Measurements from ENCODE around the gene LHFPL4.
"Not testable (repeated sequence)": the region's sequence is repeated elsewhere in the genome, so short reads cannot be mapped to it uniquely, and the experiment has no call there.

Gene LHFPL4
- 0 to 0.06 reads per million in 2 experiments for total RNA-seq

DNA sequence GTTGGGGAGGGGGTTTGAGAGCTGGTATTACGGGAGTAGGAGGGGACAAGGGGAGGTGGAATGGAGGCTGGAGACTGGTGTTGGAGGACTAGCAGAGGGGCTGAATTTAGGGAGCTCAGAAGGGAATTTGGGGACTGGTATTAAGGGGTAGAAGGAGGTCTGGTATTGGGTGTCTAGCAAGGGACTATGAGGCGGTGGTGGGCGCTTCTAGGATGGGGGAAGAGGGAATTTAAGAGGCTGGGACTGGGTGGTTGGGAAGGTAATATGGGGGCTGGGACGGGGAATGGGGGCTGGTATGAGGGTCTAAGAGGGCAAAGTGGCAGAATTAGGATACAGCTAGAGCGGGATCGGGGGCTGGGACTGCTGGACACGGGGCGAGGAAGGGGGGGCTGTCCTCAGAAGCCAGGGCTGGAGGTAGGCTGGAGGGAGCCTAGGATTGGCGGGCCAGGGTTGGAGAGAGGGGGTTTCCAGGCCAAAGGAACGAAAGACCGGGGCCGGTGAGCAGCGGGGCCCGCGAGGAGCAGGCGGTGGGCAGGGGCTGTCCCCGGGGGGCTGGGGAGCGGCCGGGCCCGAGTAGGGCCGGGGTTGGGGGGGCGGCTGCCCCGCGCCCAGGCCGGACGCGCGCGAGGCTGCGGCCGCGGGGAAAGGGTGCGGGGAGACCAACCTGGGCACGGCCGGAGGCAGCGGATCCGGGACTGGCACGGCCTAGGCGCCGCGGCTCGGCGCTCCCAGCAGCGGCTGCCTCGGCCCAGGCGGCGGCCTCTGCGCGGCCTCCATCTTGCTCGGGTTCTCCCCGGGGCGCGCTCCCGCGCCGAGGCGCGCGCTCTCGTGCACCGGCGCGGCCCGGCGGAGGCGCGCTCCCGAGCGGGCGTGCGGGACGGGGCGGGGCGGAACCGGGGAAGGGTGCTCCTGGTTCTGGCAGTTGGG, at the start of gene LHFPL4:
LHFPL4 (minus strand) TSS at position 802 of the 927 bp plus-strand sequence. CDS start 1,143 bp downstream, outside the sequence.
- DNase-seq (ENCODE audit: low read depth) = no peak

DNA sequence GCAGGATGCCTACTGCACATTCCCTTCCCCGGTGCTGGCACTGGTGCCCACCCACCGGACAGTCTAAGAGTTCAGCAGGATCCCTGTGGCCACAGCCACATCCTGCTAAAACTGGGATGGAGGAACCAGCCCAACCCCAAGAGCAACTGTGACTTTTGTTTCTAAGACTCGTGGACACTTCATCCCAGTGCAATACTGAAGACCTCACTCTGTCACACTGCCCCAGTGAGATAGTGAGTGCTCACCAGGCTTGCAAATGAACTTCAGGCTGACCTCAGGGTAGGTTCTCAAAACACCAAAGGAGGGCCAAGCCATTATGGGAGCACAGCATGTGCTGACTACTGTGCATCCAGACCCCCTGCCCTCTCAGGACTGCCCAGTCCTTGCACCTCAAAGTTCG, 49.0 kb upstream of the LHFPL4 start:
- DNase-seq (ENCODE audit: low read depth) = no peak

DNA sequence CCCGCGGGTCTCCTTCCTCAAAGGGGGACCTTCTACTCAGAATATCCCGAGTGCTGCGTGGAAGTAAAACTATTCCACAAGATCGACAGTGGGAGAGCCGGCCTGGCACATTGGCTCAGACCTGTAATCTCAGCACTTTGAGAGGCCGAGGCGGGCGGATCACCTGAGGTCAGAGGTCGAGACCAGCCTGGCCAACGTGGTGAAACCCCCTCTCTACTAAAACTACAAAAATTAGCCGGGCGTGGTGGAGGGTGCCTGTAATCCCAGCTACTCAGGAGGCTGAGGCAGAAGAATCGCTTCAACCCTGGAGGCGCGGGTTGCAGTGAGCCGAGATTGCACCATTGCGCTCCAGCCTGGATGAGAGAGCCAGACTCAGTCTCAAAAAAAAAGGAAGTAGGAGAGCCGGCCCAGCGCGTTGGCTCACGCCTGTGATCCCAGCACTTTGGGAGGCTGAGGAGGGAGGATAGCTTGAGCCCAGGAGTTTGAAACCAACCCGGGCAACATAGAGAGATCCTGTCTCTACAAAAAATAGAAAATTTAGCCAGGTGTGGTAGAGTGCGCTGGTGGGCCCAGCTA, 47.5 kb upstream of the LHFPL4 start:
- not testable (repeated sequence) for DNase-seq (ENCODE audit: low read depth)

DNA sequence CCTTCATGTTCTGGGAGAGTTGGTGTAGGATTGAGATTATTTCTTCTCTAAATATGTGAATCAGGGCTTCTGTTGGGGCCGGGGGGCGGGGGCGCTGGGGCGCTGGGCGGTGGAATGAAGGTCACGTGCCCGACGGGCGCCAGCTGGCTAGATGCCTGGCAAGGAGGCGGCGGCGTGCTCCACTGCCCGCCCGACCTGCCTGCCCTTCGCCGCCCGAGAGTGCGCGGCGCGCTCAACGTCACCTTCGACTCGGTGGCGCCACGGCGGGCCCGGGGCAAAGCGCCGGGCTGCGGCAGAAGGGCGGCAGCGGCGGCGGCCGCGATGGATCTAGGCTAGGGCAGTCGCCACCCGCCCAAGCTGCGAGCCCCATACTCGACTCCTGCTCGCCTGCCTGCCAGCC, 47.0 kb upstream of the LHFPL4 start:
- DNase-seq (ENCODE audit: low read depth) = no peak

DNA sequence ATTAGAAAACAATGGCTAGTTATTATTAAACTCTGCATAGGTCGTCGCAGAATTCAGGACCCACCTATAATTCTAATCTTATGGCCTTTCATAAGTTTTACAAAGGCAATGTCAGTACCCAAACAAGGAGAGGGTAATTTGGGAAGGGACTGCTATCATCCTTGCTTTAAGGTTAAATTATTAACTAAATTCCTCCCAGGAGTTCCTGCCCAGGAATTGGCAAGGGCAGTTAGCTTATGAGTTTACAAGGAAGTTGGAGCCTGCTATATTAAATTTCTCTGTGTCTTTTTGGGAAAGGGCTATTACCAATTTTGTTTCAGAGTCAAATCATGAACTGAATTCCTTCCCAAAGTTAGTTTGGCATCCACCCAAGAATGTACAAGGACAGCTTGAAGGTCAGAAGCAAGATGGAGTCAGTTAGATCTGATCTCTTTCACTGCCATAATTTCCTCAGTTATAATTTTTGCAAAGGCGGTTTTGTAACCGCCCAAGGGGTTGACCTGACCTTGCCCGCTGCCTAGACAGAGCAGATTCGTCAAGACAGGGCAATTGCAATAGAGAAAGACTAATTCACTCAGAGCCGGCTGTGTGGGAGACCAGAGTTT, 45.3 kb upstream of the LHFPL4 start:
- DNase-seq (ENCODE audit: low read depth) = no peak

DNA sequence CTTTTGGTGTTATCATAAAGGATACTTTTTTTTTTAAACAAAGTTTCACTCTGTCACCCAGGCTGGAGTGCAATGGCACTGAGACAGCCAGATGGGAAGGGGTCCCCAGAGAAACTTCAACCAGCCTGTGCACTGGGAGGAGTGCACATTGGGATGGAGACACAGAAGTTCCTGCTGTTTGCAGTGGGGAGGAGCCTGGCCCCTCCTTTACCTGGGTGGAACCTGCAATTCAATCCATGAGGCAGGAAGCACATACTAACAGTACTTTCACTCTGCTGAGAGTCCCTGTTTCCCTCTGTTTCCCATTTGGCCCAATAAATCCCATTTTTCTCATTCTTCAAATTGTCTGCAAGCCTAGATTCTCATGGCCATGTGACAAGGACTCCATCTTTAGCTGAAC, 42.3 kb upstream of the LHFPL4 start:
- no peak for DNase-seq (ENCODE audit: low read depth)

DNA sequence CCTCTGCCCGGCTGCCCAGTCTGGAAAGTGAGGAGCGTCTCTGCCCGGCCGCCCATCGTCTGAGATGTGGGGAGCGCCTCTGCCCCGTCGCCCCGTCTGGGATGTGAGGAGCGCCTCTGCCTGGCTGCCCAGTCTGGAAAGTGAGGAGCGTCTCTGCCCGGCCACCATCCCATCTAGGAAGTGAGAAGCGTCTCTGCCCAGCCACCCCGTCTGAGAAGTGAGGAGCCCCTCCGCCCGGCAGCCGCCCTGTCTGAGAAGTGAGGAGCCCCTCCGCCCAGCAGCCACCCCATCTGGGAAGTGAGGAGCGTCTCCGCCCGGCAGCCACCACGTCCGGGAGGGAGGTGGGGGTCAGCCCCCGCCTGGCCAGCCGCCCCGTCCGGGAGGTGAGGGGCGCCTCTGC, 38.2 kb upstream of the LHFPL4 start:
- DNase-seq (ENCODE audit: low read depth) = not testable (repeated sequence)

DNA sequence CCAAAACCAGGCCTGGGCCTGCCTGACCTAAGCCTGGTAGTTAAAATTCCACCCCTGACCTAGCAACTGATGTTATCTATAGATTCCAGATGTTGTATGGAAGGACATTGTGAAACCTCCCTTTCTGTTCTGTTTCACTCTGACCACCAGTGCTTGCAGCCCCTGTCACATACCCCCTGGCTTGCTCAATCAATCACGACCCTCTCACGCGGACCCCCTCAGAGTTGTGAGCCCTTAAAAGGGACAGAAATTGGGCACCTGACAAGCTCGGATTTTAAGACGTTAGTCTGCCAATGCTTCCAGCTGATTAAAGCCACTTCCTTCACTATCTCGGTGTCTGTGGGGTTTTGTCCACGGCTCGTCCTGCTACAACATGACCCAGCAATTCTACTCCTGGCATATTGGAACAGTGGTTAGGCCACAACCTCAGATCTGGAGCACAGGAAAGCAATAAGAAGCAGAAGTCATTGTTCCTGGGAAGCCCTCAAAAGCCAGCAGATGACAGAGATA, 36.7 kb upstream of the LHFPL4 start:
- no peak for DNase-seq (ENCODE audit: low read depth)

DNA sequence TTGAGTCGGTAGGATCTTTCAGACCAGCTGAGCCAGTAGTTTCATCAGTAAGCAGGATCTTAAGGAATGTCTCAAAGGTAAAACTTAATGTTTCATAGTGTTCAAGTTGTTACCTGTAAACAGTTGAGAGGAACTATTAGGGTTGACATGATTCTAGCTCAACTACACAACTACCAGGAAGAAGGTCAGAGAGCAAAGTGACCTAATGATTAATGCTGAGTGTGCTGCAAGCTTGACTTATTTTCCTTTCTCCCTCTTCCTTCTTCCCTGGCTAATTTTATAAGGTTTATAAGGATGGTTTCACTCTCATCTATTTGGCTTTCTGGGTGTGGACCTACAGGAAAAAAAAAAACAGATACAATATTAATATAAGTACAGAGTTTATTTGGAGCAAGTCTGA, 30.2 kb upstream of the LHFPL4 start:
- DNase-seq (ENCODE audit: low read depth) = no peak

DNA sequence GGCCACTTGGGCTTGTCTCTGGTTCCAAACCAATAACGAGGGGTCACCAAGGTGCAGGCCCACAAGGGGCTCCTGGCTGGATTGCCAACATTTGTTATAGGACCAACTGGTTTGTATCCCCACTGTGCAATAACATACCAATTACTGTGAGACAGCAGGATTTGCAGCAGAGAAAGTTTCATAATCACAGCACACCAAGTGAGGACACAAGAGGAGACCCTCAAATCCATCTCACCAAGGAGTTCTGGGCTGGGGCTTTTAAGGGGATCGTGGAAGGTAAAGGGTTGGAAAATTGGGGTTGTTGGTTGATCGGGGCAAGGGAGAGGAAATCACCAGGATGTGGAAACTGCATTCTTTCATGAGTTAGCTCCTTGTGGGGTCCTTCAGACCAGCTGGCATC, 29.7 kb upstream of the LHFPL4 start:
- no peak for DNase-seq (ENCODE audit: low read depth)

DNA sequence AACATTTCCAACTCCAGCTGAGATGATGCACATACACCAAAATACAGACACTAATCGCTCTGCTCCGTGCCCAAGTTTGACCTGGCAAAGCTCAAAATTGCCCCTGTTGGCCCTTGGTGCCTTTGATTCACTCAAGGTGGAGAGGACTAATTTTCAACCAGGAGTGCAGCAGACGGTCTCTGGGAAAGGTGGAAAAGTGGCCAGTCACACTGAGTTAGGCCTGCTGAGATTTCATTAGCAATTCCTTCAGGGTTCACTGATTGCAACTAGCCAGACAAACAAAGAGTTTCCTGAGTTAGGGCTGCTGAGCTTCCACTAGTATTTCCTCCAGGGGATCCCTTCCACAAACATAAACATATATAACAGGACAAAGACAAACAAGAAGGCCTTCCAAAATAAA, 28.7 kb upstream of the LHFPL4 start:
- DNase-seq (ENCODE audit: low read depth) = no peak

DNA sequence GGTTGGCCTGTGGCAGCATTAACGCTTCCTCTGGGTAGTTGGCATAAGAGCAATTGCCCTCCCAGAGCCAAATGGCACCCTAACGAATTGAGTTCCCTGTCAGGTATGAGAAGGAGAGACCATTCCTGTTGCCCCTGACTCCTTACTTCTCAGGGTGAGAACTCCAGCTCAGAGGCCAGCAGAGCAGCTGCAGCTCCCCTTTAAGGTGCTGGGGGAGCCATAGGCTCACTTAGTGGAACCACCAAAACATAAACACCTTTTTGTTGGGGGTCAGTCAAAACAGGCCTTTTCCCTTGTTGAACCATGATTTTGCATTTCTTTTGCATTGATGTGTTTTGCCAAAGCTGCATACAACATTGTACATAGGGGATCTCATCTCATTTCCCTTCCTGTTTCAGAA, 28.1 kb upstream of the LHFPL4 start:
- no peak for DNase-seq (ENCODE audit: low read depth)

DNA sequence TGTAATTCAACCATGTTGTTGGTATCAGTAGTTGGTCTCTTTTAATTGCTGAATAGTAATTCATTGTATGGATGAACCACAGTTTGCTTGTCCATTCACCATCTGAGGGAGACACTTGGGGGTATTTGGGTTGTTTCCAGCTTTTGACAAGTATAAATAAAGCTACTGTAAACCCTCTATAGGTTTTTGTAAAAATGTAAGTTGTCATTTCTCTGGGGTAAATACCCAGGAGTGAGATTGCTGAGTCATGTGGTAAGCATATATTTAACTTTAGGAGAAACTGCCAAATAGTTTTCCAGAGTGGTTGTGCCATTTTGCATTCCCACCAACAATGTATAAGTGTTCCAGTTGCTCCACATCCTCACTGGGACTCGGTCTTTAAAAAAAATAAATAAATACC, 15.4 kb upstream of the LHFPL4 start:
- no peak for DNase-seq (ENCODE audit: low read depth)

DNA sequence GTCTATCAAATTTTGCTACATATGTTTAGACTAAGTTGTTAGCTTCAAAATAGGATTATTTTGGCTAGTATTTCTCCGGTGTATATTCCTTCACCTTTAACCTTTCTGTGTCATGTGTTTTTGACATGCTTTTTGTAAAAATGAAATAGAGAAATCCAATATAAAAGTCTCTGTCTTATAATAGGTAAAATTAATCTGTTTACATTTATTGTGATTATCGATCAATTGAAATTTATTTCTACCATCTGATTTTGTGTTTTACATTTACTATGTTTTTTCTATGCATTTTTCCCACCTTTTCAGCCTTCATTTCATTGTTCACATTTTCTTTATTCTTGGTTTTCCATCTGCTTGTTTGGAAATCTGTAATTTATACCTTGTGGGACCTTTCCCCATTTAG, 11.7 kb upstream of the LHFPL4 start:
- no peak for DNase-seq (ENCODE audit: low read depth)

DNA sequence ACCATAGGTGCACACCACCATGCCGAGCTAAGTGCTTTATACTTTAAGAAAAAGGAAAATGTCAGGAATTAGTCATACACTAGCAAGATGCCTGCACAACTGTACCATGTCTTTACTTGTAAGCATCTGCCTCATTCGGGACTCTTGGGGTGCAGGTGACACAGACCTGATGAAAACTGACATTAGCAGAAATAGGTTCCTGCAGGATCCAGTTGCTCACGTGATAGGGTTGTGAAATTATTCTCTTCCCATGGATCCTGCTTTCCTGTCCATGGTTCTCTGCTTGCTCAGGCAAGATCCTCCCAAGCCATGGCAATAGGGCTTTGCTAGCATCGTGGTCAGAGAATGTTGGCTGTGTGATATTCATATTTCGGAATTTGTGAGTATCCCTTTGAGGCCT, 10.2 kb upstream of the LHFPL4 start:
- DNase-seq (ENCODE audit: low read depth) = no peak

DNA sequence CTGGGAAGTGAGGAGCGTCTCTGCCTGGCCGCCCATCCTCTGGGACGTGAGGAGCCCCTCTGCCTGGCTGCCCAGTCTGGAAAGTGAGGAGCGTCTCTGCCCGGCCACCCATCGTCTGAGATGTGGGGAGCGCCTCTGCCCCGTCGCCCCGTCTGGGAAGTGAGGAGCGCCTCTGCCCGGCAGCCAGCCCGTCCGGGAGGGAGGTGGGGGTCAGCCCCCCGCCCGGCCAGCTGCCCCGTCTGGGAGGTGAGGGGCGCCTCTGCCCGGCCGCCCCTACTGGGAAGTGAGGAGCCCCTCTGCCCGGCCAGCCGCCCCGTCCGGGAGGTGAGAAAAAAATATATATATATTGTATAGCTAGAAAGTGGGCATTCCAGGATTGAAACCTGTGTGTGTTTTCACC, 6.4 kb upstream of the LHFPL4 start:
- DNase-seq (ENCODE audit: low read depth) = not testable (repeated sequence)

DNA sequence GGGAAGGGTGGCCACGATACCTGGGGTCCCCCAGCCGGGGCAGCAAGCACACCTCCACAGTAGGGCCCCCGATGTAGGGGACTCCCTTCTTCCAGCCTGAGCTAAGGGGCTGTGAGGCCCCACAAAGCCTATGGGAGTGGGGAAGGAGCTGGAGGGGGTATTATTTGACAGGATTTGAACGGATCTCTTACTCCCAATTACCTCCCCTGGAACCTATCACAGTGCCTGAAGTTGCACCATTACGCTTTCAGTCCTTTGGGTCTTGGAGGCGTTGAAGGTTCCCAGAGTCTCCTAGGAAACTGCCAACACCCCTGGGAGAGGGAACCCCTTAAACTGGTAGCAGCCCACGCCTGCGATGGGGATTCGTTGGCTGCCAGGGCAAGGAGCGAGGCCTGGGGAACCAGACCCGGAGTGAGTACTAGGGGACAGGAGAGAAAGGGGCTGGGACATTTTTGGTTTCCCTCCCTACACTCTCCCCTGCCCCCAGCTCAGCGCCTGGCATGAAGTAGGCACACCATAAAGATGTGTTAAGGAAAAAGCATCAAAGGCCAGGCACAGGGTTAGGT, 409 bp upstream of the LHFPL4 start:
- DNase-seq (ENCODE audit: low read depth) = no peak

DNA sequence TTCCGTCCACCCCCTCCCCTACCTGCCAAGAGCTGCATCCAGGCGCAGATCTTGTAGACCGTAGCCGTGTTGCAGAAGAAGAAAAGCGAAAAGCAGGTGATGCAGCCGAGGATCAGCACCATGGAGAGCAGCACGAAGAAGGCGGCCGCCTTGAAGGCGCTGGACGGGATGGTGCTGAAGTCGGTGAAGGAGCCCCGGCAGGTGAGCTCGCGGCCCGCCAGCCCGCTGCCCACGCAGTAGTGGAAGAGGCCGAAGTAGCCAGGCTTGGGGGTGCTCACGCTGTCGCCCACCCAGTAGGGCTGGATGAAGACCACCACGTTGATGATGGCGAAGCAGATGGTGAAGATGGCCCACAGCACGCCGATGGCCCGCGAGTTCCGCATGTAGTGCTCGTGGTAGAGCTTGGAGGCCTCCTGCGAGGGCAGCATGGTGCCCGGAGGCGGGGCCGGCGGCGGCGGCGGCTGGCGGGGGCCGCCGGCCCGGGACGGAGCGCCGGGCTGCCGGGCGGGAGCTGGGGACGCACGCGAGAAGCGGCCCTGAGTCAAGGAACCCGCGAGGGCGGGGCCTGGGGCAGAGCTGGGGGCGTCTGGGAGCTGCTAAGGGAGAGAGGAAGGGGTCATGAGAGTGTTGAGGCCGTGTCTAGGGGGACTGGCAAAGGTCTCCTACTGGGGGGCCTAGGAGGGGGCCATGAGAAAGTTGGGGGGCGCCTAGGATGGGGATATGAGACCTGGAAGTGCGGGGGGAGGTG, 1.2 kb downstream of the LHFPL4 start:
- DNase-seq (ENCODE audit: low read depth) = peak; percentile 6

DNA sequence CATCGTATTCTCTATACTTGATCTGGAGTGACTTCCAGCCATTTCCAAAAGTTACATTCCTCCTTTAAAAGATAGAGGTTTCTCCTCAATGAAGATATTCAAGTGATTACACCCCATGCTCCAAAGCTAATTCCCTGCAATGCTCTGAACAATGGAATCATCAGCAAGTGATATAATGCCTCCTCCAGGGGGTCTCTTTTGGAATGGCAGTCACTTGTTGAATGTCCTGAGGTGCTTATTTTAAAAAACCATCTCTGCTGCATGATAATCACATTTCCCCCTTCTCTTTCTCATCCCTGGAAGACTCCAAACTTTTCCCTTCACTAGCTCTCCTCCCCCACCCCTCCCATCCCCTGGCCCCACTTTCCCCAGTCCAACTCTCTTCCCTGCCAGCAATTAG, 2.6 kb downstream of the LHFPL4 start:
- DNase-seq (ENCODE audit: low read depth) = no peak

DNA sequence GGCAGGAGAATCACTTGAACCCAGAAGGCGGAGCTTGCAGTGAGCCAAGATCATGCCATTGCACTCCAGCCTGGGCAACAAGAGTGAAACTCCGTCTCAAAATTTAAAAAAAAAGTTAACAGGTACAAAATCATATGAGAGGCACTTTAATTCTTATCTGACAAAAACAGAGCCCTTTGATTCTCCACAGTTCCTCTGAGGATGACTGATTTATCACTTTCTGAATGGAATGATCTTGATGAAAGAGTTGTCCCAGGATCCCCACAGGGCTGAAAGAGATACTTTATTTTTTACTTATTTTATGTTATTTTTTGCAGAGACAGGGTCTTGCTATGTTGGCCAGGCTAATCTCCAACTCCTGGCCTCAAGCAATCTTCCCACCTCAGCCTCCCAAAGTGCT, 4.0 kb downstream of the LHFPL4 start:
- DNase-seq (ENCODE audit: low read depth) = no peak

DNA sequence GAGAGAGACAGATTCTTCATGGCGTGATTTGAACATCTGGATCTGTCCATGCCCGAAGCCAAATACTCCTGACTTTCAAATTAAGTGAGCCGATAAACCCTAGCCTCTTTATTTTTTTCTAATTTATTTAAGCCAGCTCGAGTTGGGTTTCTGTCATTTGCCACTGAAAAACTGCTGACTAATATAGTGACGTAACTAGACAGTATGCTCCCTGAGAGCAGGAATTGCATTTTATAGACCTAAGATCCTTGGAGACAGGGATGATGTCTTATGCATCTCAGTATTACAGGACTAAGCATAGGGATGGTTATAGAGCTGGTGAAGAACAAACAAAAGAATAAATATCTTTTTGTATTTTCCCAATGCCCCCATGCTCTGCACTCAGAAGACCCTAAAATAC, 4.6 kb downstream of the LHFPL4 start:
- no peak for DNase-seq (ENCODE audit: low read depth)

DNA sequence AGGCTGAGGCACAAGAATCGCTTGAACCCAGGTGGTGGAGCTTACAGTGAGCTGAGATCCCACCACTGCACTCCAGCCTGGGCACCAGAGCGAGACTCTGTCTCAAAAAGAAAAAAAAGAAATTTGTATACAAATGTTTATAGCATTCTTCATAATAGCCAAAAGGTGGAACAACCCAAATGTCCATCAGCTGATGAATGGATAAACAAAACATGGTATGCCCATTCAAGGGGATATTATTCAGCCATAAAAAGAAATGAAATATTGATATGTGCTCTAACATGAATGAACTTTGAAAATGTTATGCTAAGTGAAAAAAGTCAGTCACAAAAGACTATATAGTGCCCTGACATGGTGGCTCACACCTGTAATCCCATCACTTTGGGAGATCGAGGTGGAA, 11.4 kb downstream of the LHFPL4 start:
- no peak for DNase-seq (ENCODE audit: low read depth)
